Mammary epithelial cell (primary cell): ENCODE measurements around the gene KMT2B.

ENCODE experiments used
- EZH2 ChIP-seq: IDR thresholded peaks from 2 replicates; pipeline ENCODE4 v1.6.1; 2012; ENCODE audit warnings: low read length, inconsistent platforms, borderline replicate concordance
- TF ChIP-seq, protein P1 (sequence below), 2 donors: IDR thresholded peaks in 1 of 2; conservative IDR thresholded peaks in 1 of 2; 2 replicates each; pipeline ENCODE4 v1.5.1; 2011 to 2012; ENCODE audit warnings: inconsistent platforms in 2 of 2, low read length in 2 of 2, mild to moderate bottlenecking in 2 of 2, control low read depth in 1 of 2, low read depth in 1 of 2; ENCODE audit not compliant: insufficient read depth in 1 of 2; ENCODE audit errors: extremely low read depth in 1 of 2

DNA sequence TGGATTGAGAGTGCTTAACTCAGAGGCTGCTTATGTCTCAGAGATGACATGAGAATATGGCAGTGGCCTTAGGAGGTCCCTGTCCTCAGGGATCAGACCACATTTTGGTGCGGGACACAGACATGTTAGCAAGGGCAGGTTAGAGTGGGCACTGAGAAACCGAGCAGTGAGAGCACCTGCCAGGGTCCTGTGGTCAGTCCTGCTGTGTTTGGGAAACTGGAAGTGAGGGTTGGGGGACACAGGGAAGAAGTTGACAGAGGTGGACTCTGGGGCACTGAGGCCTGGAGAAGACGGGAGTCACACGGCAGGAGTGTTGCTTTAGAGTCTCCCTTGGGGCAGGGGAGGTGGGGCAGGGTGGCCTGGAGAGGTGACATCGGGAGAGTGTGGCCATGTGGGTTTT, 17.1 kb downstream of the KMT2B start:
- TF ChIP-seq, protein P1, sequence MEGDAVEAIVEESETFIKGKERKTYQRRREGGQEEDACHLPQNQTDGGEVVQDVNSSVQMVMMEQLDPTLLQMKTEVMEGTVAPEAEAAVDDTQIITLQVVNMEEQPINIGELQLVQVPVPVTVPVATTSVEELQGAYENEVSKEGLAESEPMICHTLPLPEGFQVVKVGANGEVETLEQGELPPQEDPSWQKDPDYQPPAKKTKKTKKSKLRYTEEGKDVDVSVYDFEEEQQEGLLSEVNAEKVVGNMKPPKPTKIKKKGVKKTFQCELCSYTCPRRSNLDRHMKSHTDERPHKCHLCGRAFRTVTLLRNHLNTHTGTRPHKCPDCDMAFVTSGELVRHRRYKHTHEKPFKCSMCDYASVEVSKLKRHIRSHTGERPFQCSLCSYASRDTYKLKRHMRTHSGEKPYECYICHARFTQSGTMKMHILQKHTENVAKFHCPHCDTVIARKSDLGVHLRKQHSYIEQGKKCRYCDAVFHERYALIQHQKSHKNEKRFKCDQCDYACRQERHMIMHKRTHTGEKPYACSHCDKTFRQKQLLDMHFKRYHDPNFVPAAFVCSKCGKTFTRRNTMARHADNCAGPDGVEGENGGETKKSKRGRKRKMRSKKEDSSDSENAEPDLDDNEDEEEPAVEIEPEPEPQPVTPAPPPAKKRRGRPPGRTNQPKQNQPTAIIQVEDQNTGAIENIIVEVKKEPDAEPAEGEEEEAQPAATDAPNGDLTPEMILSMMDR (conservative IDR thresholded peaks at IDR 0.05 in 1 of 2, IDR thresholded peaks at IDR 0.05 in 1 of 2; ENCODE audit: extremely low read depth in 1 of 2, insufficient read depth in 1 of 2, low read depth in 1 of 2, low read length in 2 of 2): no peak
- TF ChIP-seq EZH2: no peak
